Loucy (cell line): ENCODE measurements around the gene TANGO6.
"Not testable (repeated sequence)": the region's sequence is repeated elsewhere in the genome, so short reads cannot be mapped to it uniquely, and the experiment has no call there.

ENCODE experiments used
- H2AFZ ChIP-seq: fragments of 200-600 bp; sonication (generic); 2 replicates; pipeline ENCODE4 v1.6.0; 2016; ENCODE audit warnings: antibody characterized with exemption, mild to moderate bottlenecking, low read length, moderate library complexity
- H3F3A ChIP-seq: fragments of 200-600 bp; 2 replicates; pipeline ENCODE4 v1.6.0; 2016; ENCODE audit warnings: antibody characterized with exemption, low read depth, mild to moderate bottlenecking
- H3K27me3 ChIP-seq: fragments of 200-600 bp; sonication (generic); 2 replicates; pipeline ENCODE4 v1.6.1; 2014; ENCODE audit warnings: low read length, mild to moderate bottlenecking; ENCODE audit not compliant: insufficient read depth, poor library complexity, severe bottlenecking
- H3K36me3 ChIP-seq: fragments of 200-600 bp; sonication (generic); 2 replicates; pipeline ENCODE4 v1.6.1; 2016; ENCODE audit warnings: low read length; ENCODE audit not compliant: insufficient read depth
- H3K4me1 ChIP-seq: fragments of 200-600 bp; sonication (generic); 2 replicates; pipeline ENCODE4 v1.5.1; 2014; ENCODE audit warnings: low read length, mild to moderate bottlenecking; ENCODE audit not compliant: insufficient read depth, poor library complexity, severe bottlenecking
- H3K4me2 ChIP-seq: fragments of 200-600 bp; sonication (generic); 2 replicates; pipeline ENCODE4 v1.6.0; 2014; ENCODE audit warnings: antibody characterized with exemption, low read length, low read depth, mild to moderate bottlenecking; ENCODE audit not compliant: poor library complexity, severe bottlenecking
- H3K4me3 ChIP-seq: fragments of 200-600 bp; sonication (generic); 2 replicates; pipeline ENCODE4 v1.5.1; 2014; ENCODE audit warnings: low read length, mild to moderate bottlenecking, mixed read lengths; ENCODE audit not compliant: poor library complexity, severe bottlenecking
- H3K79me2 ChIP-seq: fragments of 200-600 bp; sonication (generic); 2 replicates; pipeline ENCODE4 v1.6.1; 2014; ENCODE audit warnings: low read length; ENCODE audit not compliant: insufficient read depth
- H3K9ac ChIP-seq: fragments of 200-600 bp; sonication (generic); 2 replicates; pipeline ENCODE4 v1.6.0; 2014; ENCODE audit warnings: mild to moderate bottlenecking, low read depth, low read length, moderate library complexity; ENCODE audit not compliant: poor library complexity, severe bottlenecking
- H3K9me2 ChIP-seq: fragments of 200-600 bp; sonication (generic); replicated peaks from 2 replicates; pipeline ENCODE4 v1.6.1; 2016; ENCODE audit warnings: low read depth, low read length, mixed read lengths
- H3K9me3 ChIP-seq: fragments of 200-600 bp; sonication (generic); 2 replicates; pipeline ENCODE4 v1.6.1; 2014; ENCODE audit warnings: mild to moderate bottlenecking, antibody characterized with exemption, low read length, low read depth; ENCODE audit not compliant: insufficient read depth
- H4K20me1 ChIP-seq: fragments of 200-600 bp; sonication (generic); 2 replicates; pipeline ENCODE4 v1.6.0; 2014; ENCODE audit warnings: antibody characterized with exemption, low read length, mild to moderate bottlenecking; ENCODE audit not compliant: insufficient read depth, poor library complexity, severe bottlenecking
- EZH2phosphoT487 ChIP-seq: fragments of 200-600 bp; IDR thresholded peaks from 2 replicates; pipeline ENCODE4 v1.6.1; 2018; ENCODE audit warnings: antibody characterized with exemption, mild to moderate bottlenecking, moderate library complexity, borderline replicate concordance
- TF ChIP-seq, protein P1 (sequence below): fragments of 200-600 bp; sonication (generic); conservative IDR thresholded peaks from 2 replicates; pipeline ENCODE4 v1.5.1; 2014; ENCODE audit warnings: mild to moderate bottlenecking, antibody characterized with exemption, low read length

TANGO6 gene

DNA sequence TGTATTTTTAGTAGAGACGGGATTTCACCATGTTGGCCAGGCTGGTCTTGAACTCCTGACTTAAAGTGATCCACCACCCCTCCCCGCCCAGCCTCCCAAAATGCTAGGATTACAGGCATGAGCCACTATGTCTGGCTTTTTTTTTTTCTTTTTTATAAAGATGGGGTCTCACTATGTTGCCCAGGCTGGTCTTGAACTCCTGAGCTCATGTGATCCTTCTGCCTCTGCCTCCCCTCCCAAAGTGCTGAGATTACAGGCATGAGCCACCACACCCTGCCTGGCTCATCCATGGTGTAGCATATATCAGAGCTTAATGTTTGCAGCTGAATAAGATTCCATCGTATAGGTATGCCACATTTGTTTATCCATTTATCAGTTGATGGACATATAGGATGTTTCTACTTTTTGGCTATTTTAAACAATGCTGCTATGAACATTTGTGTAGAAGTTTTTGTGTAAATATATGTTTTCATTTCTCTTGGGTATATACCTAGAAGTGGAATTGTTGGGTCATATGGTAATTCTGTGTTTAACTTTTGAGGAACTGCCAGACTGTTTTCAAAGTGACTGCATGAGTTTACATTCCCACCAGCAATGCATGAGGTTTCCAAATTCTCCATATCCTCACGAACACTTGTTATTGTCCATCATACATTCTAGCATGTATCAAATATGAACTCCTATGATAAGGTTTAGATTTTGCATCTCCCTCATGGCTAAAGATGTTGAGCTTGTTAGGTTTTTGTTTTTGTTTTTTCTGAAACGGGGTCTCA is 206.5 kb downstream of the TANGO6 start:
- TF ChIP-seq EZH2phosphoT487 = no peak
- TF ChIP-seq, protein P1, sequence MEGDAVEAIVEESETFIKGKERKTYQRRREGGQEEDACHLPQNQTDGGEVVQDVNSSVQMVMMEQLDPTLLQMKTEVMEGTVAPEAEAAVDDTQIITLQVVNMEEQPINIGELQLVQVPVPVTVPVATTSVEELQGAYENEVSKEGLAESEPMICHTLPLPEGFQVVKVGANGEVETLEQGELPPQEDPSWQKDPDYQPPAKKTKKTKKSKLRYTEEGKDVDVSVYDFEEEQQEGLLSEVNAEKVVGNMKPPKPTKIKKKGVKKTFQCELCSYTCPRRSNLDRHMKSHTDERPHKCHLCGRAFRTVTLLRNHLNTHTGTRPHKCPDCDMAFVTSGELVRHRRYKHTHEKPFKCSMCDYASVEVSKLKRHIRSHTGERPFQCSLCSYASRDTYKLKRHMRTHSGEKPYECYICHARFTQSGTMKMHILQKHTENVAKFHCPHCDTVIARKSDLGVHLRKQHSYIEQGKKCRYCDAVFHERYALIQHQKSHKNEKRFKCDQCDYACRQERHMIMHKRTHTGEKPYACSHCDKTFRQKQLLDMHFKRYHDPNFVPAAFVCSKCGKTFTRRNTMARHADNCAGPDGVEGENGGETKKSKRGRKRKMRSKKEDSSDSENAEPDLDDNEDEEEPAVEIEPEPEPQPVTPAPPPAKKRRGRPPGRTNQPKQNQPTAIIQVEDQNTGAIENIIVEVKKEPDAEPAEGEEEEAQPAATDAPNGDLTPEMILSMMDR = no peak
- no peak overlapping the region for H3K4me2 ChIP-seq

DNA sequence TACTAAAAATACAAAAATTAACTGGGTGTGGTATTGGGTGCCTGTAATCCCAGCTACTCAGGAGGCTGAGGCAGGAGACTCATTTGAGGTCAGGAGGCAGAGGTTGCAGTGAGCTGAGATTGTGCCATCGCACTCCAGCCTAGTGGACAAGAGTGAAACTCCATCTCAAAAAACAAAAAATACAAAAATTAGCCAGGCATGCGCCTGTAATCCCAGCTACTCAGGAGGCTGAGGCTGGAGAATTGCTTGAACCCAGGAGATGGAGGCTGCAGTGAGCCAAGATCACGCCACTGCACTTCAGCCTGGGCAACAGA is 208.1 kb downstream of the TANGO6 start:
- not testable (repeated sequence) for H3K4me1 ChIP-seq, H2AFZ ChIP-seq, H3K4me2 ChIP-seq

More for the DNA sequence above, 206.5 kb downstream of the TANGO6 start:
- Histone ChIP-seq H3K27me3 (no peaks in the 10 kb centered on the region), H3K9me2 (no peaks in the 10 kb centered on the region), H3K4me1 (no peaks in the 10 kb centered on the region), H3F3A (no peaks in the 10 kb centered on the region), H2AFZ (no peak overlapping the region), H3K4me3 (no peak overlapping the region), H4K20me1 (no peaks in the 10 kb centered on the region), H3K9ac (no peak overlapping the region), H3K36me3 (no peaks in the 10 kb centered on the region), H3K9me3 (no peaks in the 10 kb centered on the region), H3K79me2 (no peaks in the 10 kb centered on the region)

DNA sequence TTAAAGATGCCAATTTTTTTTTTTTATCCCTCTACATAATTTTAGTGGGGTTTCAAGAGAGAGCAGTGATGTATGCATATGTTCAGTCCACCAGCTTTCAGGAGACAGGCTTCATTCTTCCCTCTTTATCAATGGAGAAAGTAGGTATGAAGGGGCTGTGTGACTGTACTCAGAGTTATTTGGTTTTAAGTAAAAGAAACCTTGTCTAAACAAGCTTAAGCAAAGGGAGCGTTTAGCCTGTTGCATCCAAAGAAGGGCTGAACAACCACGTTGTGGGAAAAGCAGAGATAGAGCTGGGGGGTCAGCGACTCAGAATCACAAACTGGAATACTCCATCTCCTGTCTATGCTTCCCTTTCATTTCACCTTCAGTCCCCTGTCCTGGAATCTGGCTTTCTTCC is 211.7 kb downstream of the TANGO6 start:
- no peak overlapping the region for H2AFZ ChIP-seq
- no peaks in the 10 kb centered on the region for H3F3A ChIP-seq
- H3K9me2 ChIP-seq = no peaks in the 10 kb centered on the region
- H3K9ac ChIP-seq = no peak overlapping the region
- TF ChIP-seq EZH2phosphoT487 = no peak
- TF ChIP-seq, protein P1 = no peak
- H4K20me1 ChIP-seq = no peaks in the 10 kb centered on the region
- no peaks in the 10 kb centered on the region for H3K9me3 ChIP-seq
- no peaks in the 10 kb centered on the region for H3K27me3 ChIP-seq
- no peaks in the 10 kb centered on the region for H3K4me1 ChIP-seq
- H3K4me2 ChIP-seq = no peak overlapping the region
- no peaks in the 10 kb centered on the region for H3K36me3 ChIP-seq
- H3K79me2 ChIP-seq = no peaks in the 10 kb centered on the region
- H3K4me3 ChIP-seq = no peak overlapping the region

More for the DNA sequence above, 208.1 kb downstream of the TANGO6 start:
- H3K79me2 ChIP-seq, H3K9me2 ChIP-seq, H4K20me1 ChIP-seq, H3K9ac ChIP-seq, H3K27me3 ChIP-seq, H3K4me3 ChIP-seq, H3F3A ChIP-seq, H3K9me3 ChIP-seq, H3K36me3 ChIP-seq: not testable (repeated sequence)

- Histone ChIP-seq H4K20me1 (no peaks in the 10 kb centered on the region), H3K4me3 (no peak overlapping the region), H3K9ac (no peak overlapping the region), H3K4me2 (no peak overlapping the region), H3K27me3 (no peaks in the 10 kb centered on the region), H3K9me3 (no peaks in the 10 kb centered on the region), H2AFZ (no peak overlapping the region), H3K9me2 (no peaks in the 10 kb centered on the region), H3K4me1 (no peaks in the 10 kb centered on the region), H3F3A (no peaks in the 10 kb centered on the region), H3K36me3 (no peaks in the 10 kb centered on the region), H3K79me2 (no peaks in the 10 kb centered on the region)
- no peak for TF ChIP-seq EZH2phosphoT487
- TF ChIP-seq, protein P1 = no peak
Observed at GRCh38 chr16:69055980-69056379, 212.6 kb downstream of the TANGO6 start.
